Panc1 (cell line): Measurements from ENCODE around the gene MAML3. TPM values are rescaled to one million over a fixed set of nuclear protein-coding genes. Genes with fewer than 3 reads are reported as not detected.

ENCODE experiments used
- ATAC-seq: fragments of 200-7000 bp; cut with Tn5 transposase; 2 replicates; pipeline ENCODE4 v1.9.1; 2020; ENCODE audit warnings: mild to moderate bottlenecking, moderate library complexity
- BruUV-seq: library from RNA; stranded (reverse); fragments of 400-500 nt; replicated peaks from 2 replicates; lab custom pipeline; 2021; lab: Mats Ljungman, UMichigan
- CTCF ChIA-PET: fragments of 300-600 bp; sonication (Branson Sonifier 250); formaldehyde crosslinking; loops from one replicate; lab custom pipeline; 2022; ENCODE audit warnings: antibody characterized with exemption; lab: Charles Lee
- POLR2A ChIA-PET: fragments of 300-600 bp; sonication (Branson Sonifier 250); formaldehyde crosslinking; loops from one replicate; lab custom pipeline; 2022; ENCODE audit warnings: antibody characterized with exemption; lab: Charles Lee
- DNase-seq: peaks from one replicate; pipeline ENCODE4 v3.0.0-alpha.2; 2010; ENCODE audit warnings: low read depth, low spot score
- H3K27ac ChIP-seq: 2 replicates; pipeline ENCODE4 v1.5.1; 2011; ENCODE audit warnings: mild to moderate bottlenecking, low read length, inconsistent platforms
- H3K27me3 ChIP-seq: fragments of 200-500 bp; sonication (Bioruptor generic); 2 replicates; pipeline ENCODE4 v1.6.0; 2014; ENCODE audit warnings: low read length, inconsistent platforms; ENCODE audit not compliant: control insufficient read depth, insufficient read depth
- H3K36me3 ChIP-seq: fragments of 200-500 bp; sonication (Bioruptor generic); 2 replicates; pipeline ENCODE4 v1.5.1; 2014; ENCODE audit warnings: inconsistent platforms, mild to moderate bottlenecking, low read length, moderate library complexity; ENCODE audit not compliant: control insufficient read depth, insufficient read depth
- H3K4me1 ChIP-seq: 2 replicates; pipeline ENCODE4 v1.5.1; 2011; ENCODE audit warnings: inconsistent platforms, mild to moderate bottlenecking, low read length, moderate library complexity; ENCODE audit not compliant: control insufficient read depth, insufficient read depth
- H3K4me3 ChIP-seq, 2 experiments: 2 replicates each; pipeline ENCODE4 v1.5.1; 2011 to 2012; ENCODE audit warnings: low read depth in 2 of 2, low read length in 2 of 2, mild to moderate bottlenecking in 2 of 2, inconsistent platforms in 1 of 2, moderate library complexity in 1 of 2
- H3K9me3 ChIP-seq: fragments of 200-500 bp; sonication (Bioruptor generic); 2 replicates; pipeline ENCODE4 v1.5.1; 2014; ENCODE audit warnings: low read depth, mild to moderate bottlenecking, inconsistent platforms, low read length, moderate library complexity; ENCODE audit not compliant: control insufficient read depth, insufficient read depth
- POLR2AphosphoS5 ChIP-seq: IDR thresholded peaks from 2 replicates; pipeline ENCODE4 v1.6.1; 2012; ENCODE audit warnings: mild to moderate bottlenecking, low read depth, low read length, moderate library complexity
- REST ChIP-seq, 2 experiments: IDR thresholded peaks; 2 replicates each; pipeline ENCODE4 v1.6.1; 2011 to 2012; ENCODE audit warnings: low read depth in 2 of 2, control low read depth in 1 of 2, low read length in 1 of 2, mild to moderate bottlenecking in 1 of 2, moderate library complexity in 1 of 2; ENCODE audit not compliant: insufficient read depth in 1 of 2
- SIN3A ChIP-seq: IDR thresholded peaks from 2 replicates; pipeline ENCODE4 v1.6.1; 2012; ENCODE audit warnings: low read depth, mild to moderate bottlenecking, low read length, moderate library complexity, borderline replicate concordance; ENCODE audit not compliant: insufficient read depth
- TCF7L2 ChIP-seq: IDR thresholded peaks from 2 replicates; pipeline ENCODE4 v1.6.1; 2011; ENCODE audit warnings: mild to moderate bottlenecking, low read depth, low read length, inconsistent platforms
- in situ Hi-C: cut with HindIII; loops from 2 replicates; pipeline ENCODE4 v1.10.0; 2016; ENCODE audit warnings: low sequenced_read_pairs, low pct_unique_long_range_greater_than_20kb
- intact Hi-C: fragments of 100-400 bp; cut with micrococcal nuclease; formaldehyde crosslinking; loops from one replicate; pipeline ENCODE4 v1.10.0; 2022; ENCODE audit not compliant: unreplicated experiment
- total RNA-seq: library from RNA; stranded (reverse); gene quantifications from one replicate; pipeline ENCODE4 v1.2.1, GENCODE V29; 2021; ENCODE audit not compliant: unreplicated experiment
- TF ChIP-seq, protein P1 (sequence below): fragments of 450-650 bp; IDR thresholded peaks from 2 replicates; pipeline ENCODE4 v1.5.1; 2017; ENCODE audit warnings: mild to moderate bottlenecking

MAML3 gene
- total RNA-seq, 1 experiment from 2014 or later = 7.7 TPM

- no peaks in the 10 kb centered on the region for H3K36me3 ChIP-seq
- ATAC-seq = no peak
- ChIA-PET CTCF (interaction anchor here (0.6 kb wide), 3 partner anchors 8 to 162 kb away, joined by 3 to 6 read pairs (median 3); no protein-coding TSS in a partner anchor), POLR2A (interaction anchor here (0.6 to 0.7 kb wide), 2 partner anchors 109 to 260 kb away, joined by 4 to 6 read pairs; no protein-coding TSS in a partner anchor)
- intact Hi-C loops (no loop called here), in situ Hi-C loops (no loop called here)
- TF ChIP-seq, protein P1, sequence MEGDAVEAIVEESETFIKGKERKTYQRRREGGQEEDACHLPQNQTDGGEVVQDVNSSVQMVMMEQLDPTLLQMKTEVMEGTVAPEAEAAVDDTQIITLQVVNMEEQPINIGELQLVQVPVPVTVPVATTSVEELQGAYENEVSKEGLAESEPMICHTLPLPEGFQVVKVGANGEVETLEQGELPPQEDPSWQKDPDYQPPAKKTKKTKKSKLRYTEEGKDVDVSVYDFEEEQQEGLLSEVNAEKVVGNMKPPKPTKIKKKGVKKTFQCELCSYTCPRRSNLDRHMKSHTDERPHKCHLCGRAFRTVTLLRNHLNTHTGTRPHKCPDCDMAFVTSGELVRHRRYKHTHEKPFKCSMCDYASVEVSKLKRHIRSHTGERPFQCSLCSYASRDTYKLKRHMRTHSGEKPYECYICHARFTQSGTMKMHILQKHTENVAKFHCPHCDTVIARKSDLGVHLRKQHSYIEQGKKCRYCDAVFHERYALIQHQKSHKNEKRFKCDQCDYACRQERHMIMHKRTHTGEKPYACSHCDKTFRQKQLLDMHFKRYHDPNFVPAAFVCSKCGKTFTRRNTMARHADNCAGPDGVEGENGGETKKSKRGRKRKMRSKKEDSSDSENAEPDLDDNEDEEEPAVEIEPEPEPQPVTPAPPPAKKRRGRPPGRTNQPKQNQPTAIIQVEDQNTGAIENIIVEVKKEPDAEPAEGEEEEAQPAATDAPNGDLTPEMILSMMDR = no peak
- no peak for TF ChIP-seq TCF7L2
- TF ChIP-seq POLR2AphosphoS5 = no peak
- no peak for TF ChIP-seq SIN3A
- no peak for TF ChIP-seq REST (IDR thresholded peaks at IDR 0.05; ENCODE audit: insufficient read depth in 1 of 2, low read depth in 2 of 2, low read length in 1 of 2)
- no peaks in the 10 kb centered on the region for H3K27me3 ChIP-seq
- BruUV-seq = no TSS peak
- H3K9me3 ChIP-seq = no peaks in the 10 kb centered on the region
- H3K4me3 ChIP-seq = no peak overlapping the region
- H3K27ac ChIP-seq = no peak overlapping the region
- DNase-seq = no peak
- H3K4me1 ChIP-seq = peaks cover 12% of the 10 kb centered on the region
Observed at GRCh38 chr4:139887962-139888735, 265.8 kb downstream of the MAML3 start.

GRCh38 chr4:139887376-139887802, 266.6 kb downstream of the MAML3 start:
- H3K27ac ChIP-seq = peak overlapping the region; percentile 48; the same call in 1 of the 2 replicates
- ATAC-seq (no peak), DNase-seq (no peak)
- BruUV-seq = no TSS peak
- CTCF ChIA-PET = interaction anchor here (0.6 kb wide), 1 partner anchor 162 kb away, joined by 3 read pairs; no protein-coding TSS in a partner anchor
- in situ Hi-C loops = no loop called here
- H3K27me3 ChIP-seq = no peaks in the 10 kb centered on the region
- TF ChIP-seq TCF7L2 (no peak), REST (IDR thresholded peaks at IDR 0.05; ENCODE audit: insufficient read depth in 1 of 2, low read depth in 2 of 2, low read length in 1 of 2) (no peak), SIN3A (no peak), POLR2AphosphoS5 (no peak)
- TF ChIP-seq, protein P1 = no peak
- H3K4me3 ChIP-seq = no peak overlapping the region; a peak in 1 of 4 replicates
- POLR2A ChIA-PET = interaction anchor here (0.6 kb wide), 1 partner anchor 108 kb away, joined by 4 read pairs; no protein-coding TSS in a partner anchor
- intact Hi-C loops = no loop called here
- no peaks in the 10 kb centered on the region for H3K9me3 ChIP-seq
- H3K4me1 ChIP-seq = peaks cover 12% of the 10 kb centered on the region
- H3K36me3 ChIP-seq = no peaks in the 10 kb centered on the region
